ENCODE results near the gene RAMACL. TPM values are rescaled to one million over a fixed set of nuclear protein-coding genes. Genes with fewer than 3 reads are reported as not detected.

RAMACL gene
- total and polyA plus RNA-seq, 2 of the 4 experiments (the other 2 are of a cell fraction): 0.46 to 0.90 TPM

GRCh38 chr6:166543603-166544295 lies 42.7 kb downstream of the RAMACL start:
- H2AFZ ChIP-seq (replicated peaks; ENCODE audit: low read length, poor library complexity): peak overlapping the region; percentile 54
- no peak overlapping the region for H3K4me3 ChIP-seq (ENCODE audit: insufficient read depth, low read depth, low read length)
- H2BK120ac ChIP-seq (ENCODE audit: low read depth, low read length): no peak overlapping the region
- BruUV-seq (replicated peaks): no TSS peak
- POLR2A ChIA-PET (ENCODE audit: unreplicated experiment): no interaction called here
- H3K9me3 ChIP-seq (ENCODE audit: control insufficient read depth, insufficient read depth, low read length): no peaks in the 10 kb centered on the region
- peaks cover 15% of the 10 kb centered on the region for H3K36me3 ChIP-seq (ENCODE audit: control insufficient read depth, insufficient read depth, low read length)
- dilution Hi-C loops (cut with HindIII; ENCODE audit: low sequenced_read_pairs, unreplicated experiment): no loop called here
- H3K14ac ChIP-seq (replicated peaks; ENCODE audit: low read depth, low read length): no peak overlapping the region
- no peak overlapping the region for H3K9ac ChIP-seq (ENCODE audit: low read depth, low read length)
- no peak overlapping the region for H3K23ac ChIP-seq (ENCODE audit: low read depth, low read length)
- H4K91ac ChIP-seq (ENCODE audit: insufficient read depth, low read depth, low read length): no peak overlapping the region
- peaks cover 5% of the 10 kb centered on the region; the same call in 1 of the 2 replicates for H3K4me1 ChIP-seq (ENCODE audit: control insufficient read depth, insufficient read depth, low read length)
- H4K8ac ChIP-seq (ENCODE audit: low read depth in 2 of 2, low read length in 2 of 2): no peak overlapping the region
- ATAC-seq (ENCODE audit: low read depth): no peak
- in situ Hi-C loops (cut with MboI; ENCODE audit: low sequenced_read_pairs): no loop called here
- H4K5ac ChIP-seq (ENCODE audit: low read depth, low read length): no peak overlapping the region
- no peak overlapping the region for H2BK20ac ChIP-seq (ENCODE audit: low read depth, low read length)
- no peak for TF ChIP-seq CHD1 (IDR thresholded peaks at IDR 0.05; ENCODE audit: low read depth, low read length)
- TF ChIP-seq CTCF (conservative IDR thresholded peaks at IDR 0.05; ENCODE audit: low read depth, low read length): no peak
- TF ChIP-seq MAZ (IDR thresholded peaks at IDR 0.05; ENCODE audit: borderline replicate concordance, low read depth, low read length): no peak
- TF ChIP-seq SMC3 (IDR thresholded peaks at IDR 0.05; ENCODE audit: low read depth, low read length): no peak
- no peak for TF ChIP-seq USF2 (IDR thresholded peaks at IDR 0.05; ENCODE audit: low read depth, low read length)
- no peak for TF ChIP-seq BHLHE40 (IDR thresholded peaks at IDR 0.05; ENCODE audit: low read depth, low read length)
- no peak for TF ChIP-seq MAFK (IDR thresholded peaks at IDR 0.05; ENCODE audit: low read depth, low read length)
- no peak for TF ChIP-seq ELK1 (IDR thresholded peaks at IDR 0.05; ENCODE audit: borderline replicate concordance, low read depth, low read length)
- TF ChIP-seq FOS (IDR thresholded peaks at IDR 0.05; ENCODE audit: low read depth, low read length): no peak
- no peak for TF ChIP-seq MXI1 (IDR thresholded peaks at IDR 0.05; ENCODE audit: borderline replicate concordance, low read depth, low read length)
- no peak for TF ChIP-seq RAD21 (IDR thresholded peaks at IDR 0.05; ENCODE audit: low read length)
- TF ChIP-seq RCOR1 (IDR thresholded peaks at IDR 0.05; ENCODE audit: insufficient replicate concordance, low read length): no peak
- no peaks in the 10 kb centered on the region for H3K27me3 ChIP-seq (ENCODE audit: control insufficient read depth, insufficient read depth, low read length)
- H2BK5ac ChIP-seq (ENCODE audit: low read depth, low read length, poor library complexity, severe bottlenecking): no peak overlapping the region
- intact Hi-C loops (cut with micrococcal nuclease): no loop called here
- H2BK15ac ChIP-seq (ENCODE audit: low read depth, low read length): no peak overlapping the region
- CTCF ChIA-PET: no interaction called here
- H2AK9ac ChIP-seq (replicated peaks; ENCODE audit: low read depth, low read length, poor library complexity): no peak overlapping the region
- WGBS, 2 experiments (ENCODE audit: extremely low coverage in 2 of 2, insufficient read length in 1 of 2): 91% methylated on average over 4 of the region's 9 CpGs; no CpG with 5 or more reads in 1 of the 2 experiments
- H3K27ac ChIP-seq (ENCODE audit: insufficient read depth, low read length): no peak overlapping the region
- no peak overlapping the region for H3K4me2 ChIP-seq (ENCODE audit: low read depth, low read length)
- peaks cover 20 to 42% of the 10 kb centered on the region in 2 experiments for H3K79me1 ChIP-seq (ENCODE audit: low read depth in 1 of 2, low read length in 2 of 2)
- H3K18ac ChIP-seq (ENCODE audit: low read depth, low read length): no peak overlapping the region
- DNase-seq: no peak
- no peak overlapping the region for H3K56ac ChIP-seq (ENCODE audit: extremely low read depth, insufficient read depth, low read length)
- H3K9me1 ChIP-seq (ENCODE audit: insufficient read depth, low read length): peaks cover 12% of the 10 kb centered on the region; the same call in 1 of the 2 replicates
- no peak overlapping the region for H3K4ac ChIP-seq (ENCODE audit: low read depth, low read length)
- H4K20me1 ChIP-seq (ENCODE audit: insufficient read depth, low read length): peaks cover 17% of the 10 kb centered on the region; the same call in 1 of the 2 replicates
- no peak overlapping the region for H2AK5ac ChIP-seq (ENCODE audit: low read depth, low read length)

All from IMR-90 (cell line).